HEK293 (cell line): ENCODE measurements around the gene LPIN2.
A peak's percentile ranks its signal among the peaks of the same experiment; 100 is the strongest.

Source experiments
- CTCF ChIA-PET: fragments of 350-600 bp; formaldehyde crosslinking; extraction: SDS; loops from one replicate; lab custom pipeline; 2021; ENCODE audit warnings: antibody characterized with exemption; lab: Yijun Ruan, JAX
- POLR2A ChIA-PET: fragments of 300-600 bp; formaldehyde crosslinking; extraction: SDS; loops from one replicate; lab custom pipeline; 2020; ENCODE audit warnings: antibody characterized with exemption, inconsistent platforms; lab: Yijun Ruan, JAX
- H3K27ac ChIP-seq: fragments of 200-500 bp; sonication (Bioruptor generic); 2 replicates; pipeline ENCODE4 v1.5.1; 2014; ENCODE audit warnings: low read depth, low read length, control low read depth, inconsistent platforms; ENCODE audit errors: extremely low read depth
- H3K36me3 ChIP-seq, 2 experiments: fragments of 200-500 bp in 1 of 2; sonication (Bioruptor generic) in 1 of 2; 1 replicate in 1 of 2; 2 replicates in 1 of 2; pipeline ENCODE4 v1.5.1; 2014 to 2017; ENCODE audit warnings: inconsistent platforms in 2 of 2, low read length in 2 of 2; ENCODE audit not compliant: control insufficient read depth in 2 of 2, insufficient read depth in 1 of 2
- H3K4me1 ChIP-seq: fragments of 200-500 bp; sonication (Bioruptor generic); 2 replicates; pipeline ENCODE4 v1.5.1; 2014; ENCODE audit warnings: mild to moderate bottlenecking, low read length, inconsistent platforms; ENCODE audit not compliant: control insufficient read depth, insufficient read depth
- H3K4me3 ChIP-seq: 2 replicates; pipeline ENCODE4 v1.5.1; 2011; ENCODE audit warnings: low read depth, mild to moderate bottlenecking, control low read depth, low read length, moderate library complexity
- H3K9me3 ChIP-seq: fragments of 200-500 bp; sonication (Bioruptor generic); 2 replicates; pipeline ENCODE4 v1.5.1; 2014; ENCODE audit warnings: low read depth, low read length, inconsistent platforms; ENCODE audit not compliant: control insufficient read depth, insufficient read depth
- KLF10 ChIP-seq: fragments of 450-650 bp; IDR thresholded peaks from 2 replicates; pipeline ENCODE4 v1.5.1; 2018; ENCODE audit warnings: missing biosample characterization, mild to moderate bottlenecking, missing genetic modification characterization
- KLF7 ChIP-seq: fragments of 450-650 bp; formaldehyde crosslinking; IDR thresholded peaks from 2 replicates; pipeline ENCODE4 v1.5.1; 2016; ENCODE audit warnings: missing biosample characterization, missing genetic modification characterization, borderline replicate concordance
- KLF9 ChIP-seq: fragments of 450-650 bp; formaldehyde crosslinking; IDR thresholded peaks from 2 replicates; pipeline ENCODE4 v1.5.1; 2016; ENCODE audit warnings: missing biosample characterization, missing genetic modification characterization, low read depth
- PRDM6 ChIP-seq: fragments of 450-650 bp; formaldehyde crosslinking; IDR thresholded peaks from 2 replicates; pipeline ENCODE4 v1.5.1; 2017; ENCODE audit warnings: missing biosample characterization, missing genetic modification characterization
- RBAK ChIP-seq: fragments of 450-650 bp; formaldehyde crosslinking; IDR thresholded peaks from 2 replicates; pipeline ENCODE4 v1.5.1; 2016; ENCODE audit warnings: missing biosample characterization, missing genetic modification characterization
- SALL2 ChIP-seq: fragments of 450-650 bp; formaldehyde crosslinking; IDR thresholded peaks from 2 replicates; pipeline ENCODE4 v1.5.0; 2017; ENCODE audit warnings: missing biosample characterization, mild to moderate bottlenecking, missing genetic modification characterization, borderline replicate concordance
- ZBTB1 ChIP-seq: fragments of 450-650 bp; formaldehyde crosslinking; IDR thresholded peaks from 2 replicates; pipeline ENCODE4 v1.5.1; 2016; ENCODE audit warnings: missing biosample characterization, missing genetic modification characterization
- ZFHX2 ChIP-seq: fragments of 450-650 bp; formaldehyde crosslinking; conservative IDR thresholded peaks from 2 replicates; pipeline ENCODE4 v1.5.1; 2016; ENCODE audit warnings: missing biosample characterization, missing genetic modification characterization
- ZFP41 ChIP-seq: fragments of 450-650 bp; formaldehyde crosslinking; IDR thresholded peaks from 2 replicates; pipeline ENCODE4 v1.5.1; 2016; ENCODE audit warnings: missing biosample characterization, missing genetic modification characterization, borderline replicate concordance
- ZFP69B ChIP-seq: fragments of 450-650 bp; formaldehyde crosslinking; IDR thresholded peaks from 2 replicates; pipeline ENCODE4 v1.5.1; 2016; ENCODE audit warnings: missing biosample characterization, missing genetic modification characterization
- ZNF157 ChIP-seq: fragments of 450-650 bp; formaldehyde crosslinking; IDR thresholded peaks from 2 replicates; pipeline ENCODE4 v1.5.1; 2016; ENCODE audit warnings: missing biosample characterization, missing genetic modification characterization
- ZNF19 ChIP-seq: fragments of 450-650 bp; formaldehyde crosslinking; IDR thresholded peaks from 2 replicates; pipeline ENCODE4; 2016; ENCODE audit warnings: missing biosample characterization, missing genetic modification characterization, low read depth
- ZNF266 ChIP-seq: fragments of 450-650 bp; formaldehyde crosslinking; IDR thresholded peaks from 2 replicates; pipeline ENCODE4 v1.5.1; 2016; ENCODE audit warnings: missing biosample characterization, missing genetic modification characterization, low read depth
- ZNF274 ChIP-seq, 2 experiments: fragments of 200-500 bp in 1 of 2; fragments of 450-650 bp in 1 of 2; sonication (Bioruptor generic) in 1 of 2; formaldehyde crosslinking in 1 of 2; IDR thresholded peaks; 2 replicates each; pipeline versions ENCODE4 v1.5.1 to v1.6.1; 2014 to 2016; ENCODE audit warnings: borderline replicate concordance in 1 of 2, inconsistent platforms in 1 of 2, low read length in 1 of 2, missing biosample characterization in 1 of 2, missing genetic modification characterization in 1 of 2
- ZNF514 ChIP-seq: fragments of 450-650 bp; formaldehyde crosslinking; IDR thresholded peaks from 2 replicates; pipeline ENCODE4 v1.5.1; 2016; ENCODE audit warnings: missing biosample characterization, missing genetic modification characterization
- ZNF571 ChIP-seq: fragments of 450-650 bp; formaldehyde crosslinking; IDR thresholded peaks from 2 replicates; pipeline ENCODE4 v1.5.0; 2017; ENCODE audit warnings: missing biosample characterization, missing genetic modification characterization
- ZNF610 ChIP-seq: fragments of 450-650 bp; formaldehyde crosslinking; IDR thresholded peaks from 2 replicates; pipeline ENCODE4 v1.5.1; 2016; ENCODE audit warnings: missing biosample characterization, missing genetic modification characterization, borderline replicate concordance
- ZNF670 ChIP-seq: fragments of 450-650 bp; formaldehyde crosslinking; IDR thresholded peaks from 2 replicates; pipeline ENCODE4 v1.5.1; 2016; ENCODE audit warnings: missing biosample characterization, missing genetic modification characterization, low read depth
- TF ChIP-seq, protein P1 (sequence below): fragments of 450-650 bp; formaldehyde crosslinking; IDR thresholded peaks from 2 replicates; pipeline ENCODE4 v1.5.1; 2016; ENCODE audit warnings: missing biosample characterization, missing genetic modification characterization, low read depth
- TF ChIP-seq, protein P2 (sequence below): fragments of 450-650 bp; formaldehyde crosslinking; IDR thresholded peaks from 2 replicates; pipeline ENCODE4 v1.5.1; 2016; ENCODE audit warnings: missing biosample characterization, missing genetic modification characterization

Gene LPIN2

DNA sequence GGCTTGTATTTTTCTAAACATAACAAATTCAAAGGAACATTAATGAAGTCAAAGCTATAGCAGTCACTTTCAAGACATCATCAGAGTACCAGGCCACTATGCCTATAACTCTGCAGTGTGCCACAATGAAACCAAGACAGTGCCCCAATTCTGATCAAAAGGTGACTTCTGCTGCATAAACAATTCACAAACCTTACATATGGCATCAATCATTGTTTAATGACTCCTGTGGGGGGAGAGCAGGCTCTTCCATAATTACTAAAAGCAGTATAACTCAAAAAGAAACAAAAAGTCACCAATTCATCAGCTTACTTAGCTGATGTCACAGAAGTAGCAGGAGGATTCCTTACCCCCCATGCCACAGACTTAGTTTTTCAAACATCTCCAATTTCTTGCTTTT lies 15.5 kb downstream of the LPIN2 start:
- Histone ChIP-seq H3K9me3 (no peaks in the 10 kb centered on the region), H3K27ac (no peak overlapping the region), H3K4me1 (peaks cover 7% of the 10 kb centered on the region), H3K36me3 (no peaks in the 10 kb centered on the region)
- TF ChIP-seq PRDM6 (tag by site-specific recombination), result peak; percentile 78
- TF ChIP-seq ZNF266 (tag by site-specific recombination), result no peak
- TF ChIP-seq, all 188 proteins: peak for 1
- no peak overlapping the region for H3K4me3 ChIP-seq
- CTCF ChIA-PET, result interaction anchor here (0.5 to 0.9 kb wide), 4 partner anchors 46 to 403 kb away, joined by 3 to 4 read pairs (median 4); no protein-coding TSS in a partner anchor
- POLR2A ChIA-PET, result no interaction called here

DNA sequence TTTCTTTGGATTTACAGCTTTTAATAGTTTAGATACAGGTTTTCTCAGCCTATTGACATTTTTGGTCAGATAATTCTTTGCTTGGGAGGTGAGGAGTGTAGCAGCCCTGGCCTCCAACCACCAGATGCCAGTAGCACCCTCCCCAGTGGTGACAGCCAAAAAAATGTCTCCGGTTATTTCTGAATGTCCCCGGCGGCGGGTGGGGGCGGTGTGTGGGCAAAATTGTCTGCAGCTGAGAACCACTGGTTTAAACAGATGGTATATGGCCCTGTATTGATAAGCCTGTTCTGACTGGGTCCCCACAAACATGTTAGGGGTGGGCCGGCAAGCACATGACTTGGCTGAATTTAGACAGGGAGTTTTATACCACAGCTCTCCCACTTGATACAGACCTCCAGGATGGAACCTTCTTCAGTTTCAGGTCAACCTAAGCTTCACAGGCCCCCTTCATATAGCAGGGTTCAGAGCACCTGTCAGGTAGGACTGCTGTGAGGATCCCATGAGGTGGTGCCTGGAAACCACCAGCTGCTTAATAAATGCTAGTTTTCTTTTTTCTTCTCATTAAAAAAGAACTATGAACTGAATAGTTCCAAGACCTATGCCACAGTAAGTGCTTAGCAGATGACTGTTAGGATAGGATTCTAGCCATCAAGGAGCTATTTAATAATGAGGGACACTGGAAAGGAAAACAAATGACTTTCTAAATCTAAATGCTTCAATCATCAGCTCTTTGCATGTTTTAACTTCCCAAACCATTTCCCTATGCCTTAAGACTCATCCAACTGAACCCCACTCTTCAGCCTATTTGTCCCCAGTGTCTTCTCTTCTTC lies 18.1 kb downstream of the LPIN2 start:
- H3K9me3 ChIP-seq, result no peaks in the 10 kb centered on the region
- H3K4me3 ChIP-seq, result no peak overlapping the region
- no peak for TF ChIP-seq RBAK
- TF ChIP-seq, protein P1, sequence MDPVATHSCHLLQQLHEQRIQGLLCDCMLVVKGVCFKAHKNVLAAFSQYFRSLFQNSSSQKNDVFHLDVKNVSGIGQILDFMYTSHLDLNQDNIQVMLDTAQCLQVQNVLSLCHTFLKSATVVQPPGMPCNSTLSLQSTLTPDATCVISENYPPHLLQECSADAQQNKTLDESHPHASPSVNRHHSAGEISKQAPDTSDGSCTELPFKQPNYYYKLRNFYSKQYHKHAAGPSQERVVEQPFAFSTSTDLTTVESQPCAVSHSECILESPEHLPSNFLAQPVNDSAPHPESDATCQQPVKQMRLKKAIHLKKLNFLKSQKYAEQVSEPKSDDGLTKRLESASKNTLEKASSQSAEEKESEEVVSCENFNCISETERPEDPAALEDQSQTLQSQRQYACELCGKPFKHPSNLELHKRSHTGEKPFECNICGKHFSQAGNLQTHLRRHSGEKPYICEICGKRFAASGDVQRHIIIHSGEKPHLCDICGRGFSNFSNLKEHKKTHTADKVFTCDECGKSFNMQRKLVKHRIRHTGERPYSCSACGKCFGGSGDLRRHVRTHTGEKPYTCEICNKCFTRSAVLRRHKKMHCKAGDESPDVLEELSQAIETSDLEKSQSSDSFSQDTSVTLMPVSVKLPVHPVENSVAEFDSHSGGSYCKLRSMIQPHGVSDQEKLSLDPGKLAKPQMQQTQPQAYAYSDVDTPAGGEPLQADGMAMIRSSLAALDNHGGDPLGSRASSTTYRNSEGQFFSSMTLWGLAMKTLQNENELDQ (tag by site-specific recombination), result no peak
- TF ChIP-seq, protein P2, sequence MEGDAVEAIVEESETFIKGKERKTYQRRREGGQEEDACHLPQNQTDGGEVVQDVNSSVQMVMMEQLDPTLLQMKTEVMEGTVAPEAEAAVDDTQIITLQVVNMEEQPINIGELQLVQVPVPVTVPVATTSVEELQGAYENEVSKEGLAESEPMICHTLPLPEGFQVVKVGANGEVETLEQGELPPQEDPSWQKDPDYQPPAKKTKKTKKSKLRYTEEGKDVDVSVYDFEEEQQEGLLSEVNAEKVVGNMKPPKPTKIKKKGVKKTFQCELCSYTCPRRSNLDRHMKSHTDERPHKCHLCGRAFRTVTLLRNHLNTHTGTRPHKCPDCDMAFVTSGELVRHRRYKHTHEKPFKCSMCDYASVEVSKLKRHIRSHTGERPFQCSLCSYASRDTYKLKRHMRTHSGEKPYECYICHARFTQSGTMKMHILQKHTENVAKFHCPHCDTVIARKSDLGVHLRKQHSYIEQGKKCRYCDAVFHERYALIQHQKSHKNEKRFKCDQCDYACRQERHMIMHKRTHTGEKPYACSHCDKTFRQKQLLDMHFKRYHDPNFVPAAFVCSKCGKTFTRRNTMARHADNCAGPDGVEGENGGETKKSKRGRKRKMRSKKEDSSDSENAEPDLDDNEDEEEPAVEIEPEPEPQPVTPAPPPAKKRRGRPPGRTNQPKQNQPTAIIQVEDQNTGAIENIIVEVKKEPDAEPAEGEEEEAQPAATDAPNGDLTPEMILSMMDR (tag by site-specific recombination), result 0 out of 2 replicates have a peak, but pooled peaks have one; percentile 7
- TF ChIP-seq ZFHX2, result peak; percentile 38; the same call in 1 of the 2 replicates
- TF ChIP-seq ZBTB1, result no peak
- no peak for TF ChIP-seq SALL2 (tag by site-specific recombination)
- no peak for TF ChIP-seq KLF9 (tag by site-specific recombination)
- H3K27ac ChIP-seq, result no peak overlapping the region
- ChIA-PET CTCF (interaction anchor here (0.6 to 1.4 kb wide), 8 partner anchors 9 to 251 kb away, joined by 3 to 7 read pairs (median 3); no protein-coding TSS in a partner anchor), POLR2A (no interaction called here)
- 0 out of 3 replicates have a peak, but pooled peaks cover 0 to 3% of the 10 kb centered on the region in 2 experiments for H3K36me3 ChIP-seq
- H3K4me1 ChIP-seq, result peaks cover 7% of the 10 kb centered on the region

DNA sequence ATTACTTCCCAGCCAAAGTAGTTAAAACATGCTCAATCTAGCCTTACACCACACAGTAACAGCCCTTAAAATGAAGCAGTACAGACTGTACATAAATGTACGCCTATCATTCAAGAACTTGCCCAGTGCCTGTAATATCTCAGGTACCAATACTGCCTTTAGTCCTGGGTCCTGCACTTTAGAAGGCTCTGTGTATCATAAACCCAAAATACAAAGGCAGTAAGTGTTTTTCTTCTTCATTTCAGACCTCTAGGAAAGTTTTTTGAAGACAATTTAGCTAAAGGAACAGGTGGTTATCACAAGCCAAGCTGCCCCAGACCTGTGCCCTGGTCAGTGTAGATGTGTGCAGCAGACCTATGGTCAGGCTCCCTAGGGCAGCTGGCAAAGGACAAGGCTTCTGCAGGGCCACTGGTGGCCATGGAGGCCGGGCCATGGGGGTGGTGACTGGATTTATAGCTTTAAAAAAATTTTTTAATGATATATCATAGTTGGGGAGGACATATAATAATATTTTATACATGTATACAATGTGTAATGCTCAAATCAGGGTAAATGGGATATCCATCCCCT lies 18.8 kb downstream of the LPIN2 start:
- ChIA-PET CTCF (interaction anchor here (0.6 to 1.4 kb wide), 7 partner anchors 61 to 252 kb away, joined by 3 to 5 read pairs (median 3); no protein-coding TSS in a partner anchor), POLR2A (no interaction called here)
- H3K27ac ChIP-seq, result no peak overlapping the region
- TF ChIP-seq KLF7 (tag by site-specific recombination) (no peak), ZNF610 (tag by site-specific recombination) (no peak), ZNF571 (tag by site-specific recombination) (no peak), ZFP41 (tag by site-specific recombination) (no peak), ZNF157 (tag by site-specific recombination) (no peak), ZNF670 (no peak), ZNF274 (IDR thresholded peaks at IDR 0.05; ENCODE audit: low read length) (no peak), ZNF274 (tag by site-specific recombination; IDR thresholded peaks at IDR 0.05; ENCODE audit: borderline replicate concordance) (no peak), KLF10 (tag by site-specific recombination) (no peak), ZNF19 (no peak), ZNF514 (tag by site-specific recombination) (no peak), ZFHX2 (no peak), ZFP69B (tag by site-specific recombination) (no peak)
- 0 out of 3 replicates have a peak, but pooled peaks cover 0 to 3% of the 10 kb centered on the region in 2 experiments for H3K36me3 ChIP-seq
- H3K4me3 ChIP-seq, result no peak overlapping the region
- H3K4me1 ChIP-seq, result peaks cover 7% of the 10 kb centered on the region
- H3K9me3 ChIP-seq, result no peaks in the 10 kb centered on the region
